ENCODE measurements around the gene ODC1.

ODC1 gene

DNA sequence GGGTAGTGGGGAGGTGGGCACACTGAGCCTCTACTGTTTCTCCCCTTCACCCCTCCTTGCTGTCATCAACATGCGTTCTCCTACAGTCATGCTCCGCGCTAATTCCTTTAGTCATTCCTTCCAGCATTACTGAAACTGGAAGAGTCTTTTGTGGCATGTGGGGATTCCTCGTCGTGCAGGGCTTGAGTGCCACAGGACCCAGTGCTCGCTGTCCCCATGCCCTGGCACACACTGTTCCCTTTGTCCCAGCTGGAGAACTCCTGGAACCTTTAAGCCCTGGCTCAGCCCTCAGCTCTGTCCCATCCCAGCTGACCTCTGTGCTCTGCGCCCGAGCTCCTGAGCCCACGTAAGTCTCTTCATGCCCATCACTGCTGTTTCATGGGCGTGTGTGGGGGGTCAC, 42.1 kb downstream of the ODC1 start (continued):
- TF ChIP-seq ZNF202 (tag by site-specific recombination; IDR thresholded peaks at IDR 0.05; ENCODE audit: borderline replicate concordance) (no peak), HOXC10 (CRISPR knock-in tag; IDR thresholded peaks at IDR 0.05) (no peak), ZNF169 (tag by site-specific recombination; IDR thresholded peaks at IDR 0.05) (no peak), IKZF3 (tag by site-specific recombination; IDR thresholded peaks at IDR 0.05) (no peak)
- TF ChIP-seq, protein P1, sequence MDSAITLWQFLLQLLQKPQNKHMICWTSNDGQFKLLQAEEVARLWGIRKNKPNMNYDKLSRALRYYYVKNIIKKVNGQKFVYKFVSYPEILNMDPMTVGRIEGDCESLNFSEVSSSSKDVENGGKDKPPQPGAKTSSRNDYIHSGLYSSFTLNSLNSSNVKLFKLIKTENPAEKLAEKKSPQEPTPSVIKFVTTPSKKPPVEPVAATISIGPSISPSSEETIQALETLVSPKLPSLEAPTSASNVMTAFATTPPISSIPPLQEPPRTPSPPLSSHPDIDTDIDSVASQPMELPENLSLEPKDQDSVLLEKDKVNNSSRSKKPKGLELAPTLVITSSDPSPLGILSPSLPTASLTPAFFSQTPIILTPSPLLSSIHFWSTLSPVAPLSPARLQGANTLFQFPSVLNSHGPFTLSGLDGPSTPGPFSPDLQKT (IDR thresholded peaks at IDR 0.05; ENCODE audit: borderline replicate concordance, low read depth, low read length) = no peak

- H3K4me1 ChIP-seq (ENCODE audit: control insufficient read depth, insufficient read depth, low read length) = no peaks in the 10 kb centered on the region
- ChIA-PET POLR2A (no interaction called here), CTCF (interaction anchor here (0.5 to 3.0 kb wide), 2 partner anchors 20 to 333 kb away, joined by 3 to 14 read pairs; no protein-coding TSS in a partner anchor)
- no peaks in the 10 kb centered on the region for H3K36me3 ChIP-seq (ENCODE audit: control insufficient read depth in 2 of 2, insufficient read depth in 1 of 2, low read length in 2 of 2)
- TF ChIP-seq ZNF211 (tag by site-specific recombination; IDR thresholded peaks at IDR 0.05; ENCODE audit: low read depth) (no peak), BCL11B (tag by site-specific recombination; IDR thresholded peaks at IDR 0.05; ENCODE audit: low read depth) (no peak), ZNF10 (tag by site-specific recombination; IDR thresholded peaks at IDR 0.05) (no peak), GFI1B (tag by site-specific recombination; IDR thresholded peaks at IDR 0.05) (no peak), EGR2 (tag by site-specific recombination; IDR thresholded peaks at IDR 0.05; ENCODE audit: low read depth) (no peak)
- H3K4me3 ChIP-seq (ENCODE audit: low read depth, low read length) = no peak overlapping the region
- H3K27ac ChIP-seq (ENCODE audit: extremely low read depth, low read depth, low read length) = no peak overlapping the region
- H3K9me3 ChIP-seq (ENCODE audit: control insufficient read depth, insufficient read depth, low read depth, low read length) = no peaks in the 10 kb centered on the region
Measured at GRCh38 chr2:10405448-10405847, 42.7 kb downstream of the ODC1 start.

- Histone ChIP-seq H3K4me3 (ENCODE audit: low read depth, low read length) (no peak overlapping the region), H3K9me3 (ENCODE audit: control insufficient read depth, insufficient read depth, low read depth, low read length) (no peaks in the 10 kb centered on the region), H3K27ac (ENCODE audit: extremely low read depth, low read depth, low read length) (no peak overlapping the region), H3K4me1 (ENCODE audit: control insufficient read depth, insufficient read depth, low read length) (no peaks in the 10 kb centered on the region), H3K36me3 (ENCODE audit: control insufficient read depth in 2 of 2, insufficient read depth in 1 of 2, low read length in 2 of 2) (no peaks in the 10 kb centered on the region)
- ChIA-PET POLR2A (no interaction called here), CTCF (no interaction called here)
- TF ChIP-seq ZNF645 (tag by site-specific recombination; IDR thresholded peaks at IDR 0.05) (no peak), ZNF169 (tag by site-specific recombination; IDR thresholded peaks at IDR 0.05) (no peak), BCL11B (tag by site-specific recombination; IDR thresholded peaks at IDR 0.05; ENCODE audit: low read depth) (no peak), ZNF521 (tag by site-specific recombination; IDR thresholded peaks at IDR 0.05) (no peak), ZNF596 (tag by site-specific recombination; IDR thresholded peaks at IDR 0.05) (no peak), ZNF561 (tag by site-specific recombination; IDR thresholded peaks at IDR 0.05; ENCODE audit: borderline replicate concordance) (no peak), YY2 (tag by site-specific recombination; IDR thresholded peaks at IDR 0.05) (no peak), ZNF792 (tag by site-specific recombination; IDR thresholded peaks at IDR 0.05) (no peak), MZF1 (tag by site-specific recombination; IDR thresholded peaks at IDR 0.05; ENCODE audit: borderline replicate concordance) (no peak)
- TF ChIP-seq, protein P2, sequence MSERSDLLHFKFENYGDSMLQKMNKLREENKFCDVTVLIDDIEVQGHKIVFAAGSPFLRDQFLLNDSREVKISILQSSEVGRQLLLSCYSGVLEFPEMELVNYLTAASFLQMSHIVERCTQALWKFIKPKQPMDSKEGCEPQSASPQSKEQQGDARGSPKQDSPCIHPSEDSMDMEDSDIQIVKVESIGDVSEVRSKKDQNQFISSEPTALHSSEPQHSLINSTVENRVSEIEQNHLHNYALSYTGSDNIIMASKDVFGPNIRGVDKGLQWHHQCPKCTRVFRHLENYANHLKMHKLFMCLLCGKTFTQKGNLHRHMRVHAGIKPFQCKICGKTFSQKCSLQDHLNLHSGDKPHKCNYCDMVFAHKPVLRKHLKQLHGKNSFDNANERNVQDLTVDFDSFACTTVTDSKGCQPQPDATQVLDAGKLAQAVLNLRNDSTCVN (tag by site-specific recombination; optimal IDR thresholded peaks at IDR 0.05) = no peak
- TF ChIP-seq, protein P3, sequence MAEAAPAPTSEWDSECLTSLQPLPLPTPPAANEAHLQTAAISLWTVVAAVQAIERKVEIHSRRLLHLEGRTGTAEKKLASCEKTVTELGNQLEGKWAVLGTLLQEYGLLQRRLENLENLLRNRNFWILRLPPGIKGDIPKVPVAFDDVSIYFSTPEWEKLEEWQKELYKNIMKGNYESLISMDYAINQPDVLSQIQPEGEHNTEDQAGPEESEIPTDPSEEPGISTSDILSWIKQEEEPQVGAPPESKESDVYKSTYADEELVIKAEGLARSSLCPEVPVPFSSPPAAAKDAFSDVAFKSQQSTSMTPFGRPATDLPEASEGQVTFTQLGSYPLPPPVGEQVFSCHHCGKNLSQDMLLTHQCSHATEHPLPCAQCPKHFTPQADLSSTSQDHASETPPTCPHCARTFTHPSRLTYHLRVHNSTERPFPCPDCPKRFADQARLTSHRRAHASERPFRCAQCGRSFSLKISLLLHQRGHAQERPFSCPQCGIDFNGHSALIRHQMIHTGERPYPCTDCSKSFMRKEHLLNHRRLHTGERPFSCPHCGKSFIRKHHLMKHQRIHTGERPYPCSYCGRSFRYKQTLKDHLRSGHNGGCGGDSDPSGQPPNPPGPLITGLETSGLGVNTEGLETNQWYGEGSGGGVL (tag by site-specific recombination; IDR thresholded peaks at IDR 0.05) = no peak
Measured at GRCh38 chr2:10404324-10405143, 43.6 kb downstream of the ODC1 start.
